ENCODE results near the gene SLC22A13. TPM values are rescaled to one million over a fixed set of nuclear protein-coding genes. Genes with fewer than 3 reads are reported as not detected.

Gene SLC22A13
- polyA plus RNA-seq, 3 donors: 1.7 to 3.4 (median 2.4) TPM

- no peak for DNase-seq (ENCODE audit: low read depth in 3 of 3, low spot score in 2 of 3)
Measured at GRCh38 chr3:38325256-38325655, 59.6 kb downstream of the SLC22A13 start.

GRCh38 chr3:38327335-38328009 is 61.9 kb downstream of the SLC22A13 start:
- no peak for DNase-seq (ENCODE audit: low read depth in 3 of 3, low spot score in 2 of 3)

Other genes with a start within 250 kb of the SLC22A13 start
- 10 to 100 TPM; 20.2 to 23.5 (median 23.1) TPM for gene PLCD1, start 236.2 kb upstream of the SLC22A13 start, polyA plus RNA-seq (ENCODE audit: insufficient read length in 3 of 3)
- gene DLEC1, start 226.6 kb upstream of the SLC22A13 start, polyA plus RNA-seq (ENCODE audit: insufficient read length in 3 of 3): under 1 TPM; 0.55 to 0.75 (median 0.69) TPM
- gene ACAA1, start 128.7 kb upstream of the SLC22A13 start, polyA plus RNA-seq (ENCODE audit: insufficient read length in 3 of 3): 100 to 1,000 TPM; 121 to 145 (median 144) TPM
- gene MYD88, start 127.2 kb upstream of the SLC22A13 start, polyA plus RNA-seq (ENCODE audit: insufficient read length in 3 of 3): 10 to 100 TPM; 27.9 to 30.0 (median 28.8) TPM
- 10 to 100 TPM; 45.4 to 51.2 (median 47.7) TPM for gene OXSR1, start 100.3 kb upstream of the SLC22A13 start, polyA plus RNA-seq (ENCODE audit: insufficient read length in 3 of 3)
- under 1 TPM; 0.30 to 0.44 (median 0.37) TPM for gene SLC22A14, start 16.5 kb downstream of the SLC22A13 start, polyA plus RNA-seq (ENCODE audit: insufficient read length in 3 of 3)
- 10 to 100 TPM in 1 of 3 donors, 1 to 10 TPM in 2; 8.8 to 10.4 (median 8.8) TPM for gene XYLB, start 81.0 kb downstream of the SLC22A13 start, polyA plus RNA-seq (ENCODE audit: insufficient read length in 3 of 3)
- gene ACVR2B, start 188.1 kb downstream of the SLC22A13 start, polyA plus RNA-seq (ENCODE audit: insufficient read length in 3 of 3): 10 to 100 TPM; 15.4 to 16.9 (median 15.7) TPM
- gene EXOG, start 230.5 kb downstream of the SLC22A13 start, polyA plus RNA-seq (ENCODE audit: insufficient read length in 3 of 3): 10 to 100 TPM; 11.4 to 16.0 (median 11.5) TPM